HUES64 (cell line): Measurements from ENCODE around the gene KRTAP10-12.
"Not testable (repeated sequence)": the region's sequence is repeated elsewhere in the genome, so short reads cannot be mapped to it uniquely, and the experiment has no call there.

ENCODE experiments used
- H3K27ac ChIP-seq: 2 replicates; pipeline ENCODE4 v1.7.0; 2013; ENCODE audit warnings: low read depth, low read length, inconsistent platforms
- H3K27me3 ChIP-seq: 2 replicates; pipeline ENCODE4 v1.6.1; 2013; ENCODE audit warnings: mild to moderate bottlenecking, low read length; ENCODE audit not compliant: insufficient read depth
- H3K36me3 ChIP-seq: 2 replicates; pipeline ENCODE4 v1.6.1; 2013; ENCODE audit warnings: mild to moderate bottlenecking, low read length; ENCODE audit not compliant: insufficient read depth
- H3K4me1 ChIP-seq: 2 replicates; pipeline ENCODE4 v1.6.1; 2013; ENCODE audit warnings: mild to moderate bottlenecking, low read length, moderate library complexity; ENCODE audit not compliant: insufficient read depth
- H3K4me3 ChIP-seq: 2 replicates; pipeline ENCODE4 v1.5.1; 2013; ENCODE audit warnings: mild to moderate bottlenecking, low read length, moderate library complexity
- H3K9ac ChIP-seq: 2 replicates; pipeline ENCODE4 v1.6.1; 2013; ENCODE audit warnings: mild to moderate bottlenecking, low read depth, low read length
- H3K9me3 ChIP-seq: 2 replicates; pipeline ENCODE4 v1.6.1; 2013; ENCODE audit warnings: low read depth, low read length; ENCODE audit not compliant: insufficient read depth
- WGBS: fragments of 150-250, 120-280 bp; methylation state at CpG from one replicate; pipeline ENCODE4 v1.1.7; 2013; ENCODE audit warnings: missing lambda C conversion rate; 5-methylcytosine and 5-hydroxymethylcytosine counted together

KRTAP10-12 gene

DNA sequence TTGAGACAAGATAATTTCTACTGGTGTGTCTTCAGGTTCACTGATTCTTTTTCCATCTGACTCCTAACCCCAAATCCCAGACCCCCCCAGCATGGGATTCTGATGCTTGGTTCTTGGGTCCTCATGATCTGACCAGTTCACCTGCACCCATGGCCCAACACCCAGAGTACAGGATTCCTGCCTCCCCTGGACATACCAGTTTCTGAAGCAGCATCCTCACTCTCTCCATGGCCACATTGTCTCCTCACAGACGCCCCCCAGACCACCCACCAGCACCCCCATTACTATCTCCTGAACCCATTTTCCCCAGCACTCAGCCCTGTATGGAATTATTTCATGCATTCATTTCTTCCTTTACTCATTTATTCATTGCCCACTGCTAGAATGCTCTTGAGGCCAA lies 40.1 kb upstream of the KRTAP10-12 start:
- 76% methylated on average over 1 of the region's 1 CpG for WGBS
- Histone ChIP-seq H3K27ac (no peak overlapping the region), H3K4me1 (peaks cover 25% of the 10 kb centered on the region), H3K9ac (no peak overlapping the region), H3K9me3 (no peaks in the 10 kb centered on the region), H3K27me3 (no peaks in the 10 kb centered on the region), H3K36me3 (no peaks in the 10 kb centered on the region), H3K4me3 (no peak overlapping the region)

- peaks cover 25% of the 10 kb centered on the region for H3K4me1 ChIP-seq
- H3K27me3 ChIP-seq, result no peaks in the 10 kb centered on the region
- 94% methylated on average over 26 of the region's 26 CpGs for WGBS
- H3K36me3 ChIP-seq, result no peaks in the 10 kb centered on the region
- no peaks in the 10 kb centered on the region for H3K9me3 ChIP-seq
- H3K9ac ChIP-seq, result no peak within 1 kb of the TSS
- H3K27ac ChIP-seq, result no peak within 1 kb of the TSS
- no peak within 1 kb of the TSS for H3K4me3 ChIP-seq
Measured at GRCh38 chr21:44657635-44658540, 39.1 kb upstream of the KRTAP10-12 start, which contains the start of gene KRTAP12-3. KRTAP12-3 (plus strand) TSS chr21:44657932; CDS start chr21:44657980, 48 bp downstream.

GRCh38 chr21:44658541-44658910 lies 38.4 kb upstream of the KRTAP10-12 start:
- H3K4me3 ChIP-seq, result no peak overlapping the region
- H3K27ac ChIP-seq, result no peak overlapping the region
- H3K27me3 ChIP-seq, result no peaks in the 10 kb centered on the region
- WGBS, result 94% methylated on average over 5 of the region's 5 CpGs
- H3K36me3 ChIP-seq, result no peaks in the 10 kb centered on the region
- no peak overlapping the region for H3K9ac ChIP-seq
- H3K9me3 ChIP-seq, result no peaks in the 10 kb centered on the region
- peaks cover 25% of the 10 kb centered on the region for H3K4me1 ChIP-seq

GRCh38 chr21:44658913-44659595 lies 37.9 kb upstream of the KRTAP10-12 start:
- Histone ChIP-seq H3K4me1 (peaks cover 25% of the 10 kb centered on the region), H3K9me3 (no peaks in the 10 kb centered on the region), H3K9ac (no peak overlapping the region), H3K36me3 (no peaks in the 10 kb centered on the region), H3K4me3 (no peak overlapping the region), H3K27ac (no peak overlapping the region), H3K27me3 (no peaks in the 10 kb centered on the region)
- WGBS, result 74% methylated on average over 9 of the region's 11 CpGs

- H3K9me3 ChIP-seq, H3K9ac ChIP-seq, H3K27me3 ChIP-seq, H3K36me3 ChIP-seq, H3K4me3 ChIP-seq, H3K27ac ChIP-seq: not testable (repeated sequence)
- 36% methylated on average over 6 of the region's 7 CpGs for WGBS
- H3K4me1 ChIP-seq, result peaks cover 25% of the 10 kb centered on the region
Measured at GRCh38 chr21:44661567-44661966, 35.4 kb upstream of the KRTAP10-12 start.

- Histone ChIP-seq H3K36me3 (no peaks in the 10 kb centered on the region), H3K9ac (no peak overlapping the region), H3K4me3 (no peak overlapping the region), H3K4me1 (peaks cover 12% of the 10 kb centered on the region), H3K27ac (no peak overlapping the region), H3K9me3 (peaks cover 5% of the 10 kb centered on the region; the same call in 1 of the 2 replicates), H3K27me3 (no peaks in the 10 kb centered on the region)
- 93% methylated on average over 5 of the region's 5 CpGs for WGBS
Measured at GRCh38 chr21:44664691-44665090, 32.3 kb upstream of the KRTAP10-12 start.

GRCh38 chr21:44666401-44667320 lies 30.3 kb upstream of the KRTAP10-12 start, which contains the start of gene KRTAP12-2:
KRTAP12-2 (minus strand) TSS chr21:44666927; CDS start chr21:44666886, 41 bp downstream.
- WGBS, result 89% methylated on average over 19 of the region's 19 CpGs
- peaks cover 24% of the 10 kb centered on the region for H3K9me3 ChIP-seq
- no peaks in the 10 kb centered on the region for H3K4me1 ChIP-seq
- H3K4me3 ChIP-seq, result no peak within 1 kb of the TSS
- H3K9ac ChIP-seq, result no peak within 1 kb of the TSS
- H3K36me3 ChIP-seq, result no peaks in the 10 kb centered on the region
- no peaks in the 10 kb centered on the region for H3K27me3 ChIP-seq
- no peak within 1 kb of the TSS for H3K27ac ChIP-seq

DNA sequence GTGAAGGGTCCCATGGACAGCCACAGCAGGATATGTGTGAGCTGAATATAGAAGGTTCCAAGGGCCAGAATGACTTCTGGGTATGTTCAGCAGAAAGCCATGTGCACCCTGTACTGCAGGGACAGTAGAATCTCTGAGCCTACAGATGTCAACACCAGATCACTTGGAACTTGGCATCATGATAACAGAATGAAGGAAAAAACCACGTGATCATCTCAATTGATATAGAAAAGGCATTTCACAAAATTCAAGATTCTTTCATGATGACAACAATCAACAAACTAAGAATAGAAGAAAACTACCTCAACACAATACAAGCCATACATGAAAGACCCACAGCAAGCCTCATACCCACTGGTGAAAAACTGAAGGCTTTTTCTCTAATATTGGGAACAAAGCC lies 29.4 kb upstream of the KRTAP10-12 start:
- H3K4me1 ChIP-seq, result no peaks in the 10 kb centered on the region
- WGBS, result 100% methylated on average over 1 of the region's 1 CpG
- H3K9ac ChIP-seq, result no peak overlapping the region
- H3K36me3 ChIP-seq, result no peaks in the 10 kb centered on the region
- no peak overlapping the region for H3K27ac ChIP-seq
- H3K4me3 ChIP-seq, result no peak overlapping the region
- peaks cover 29% of the 10 kb centered on the region for H3K9me3 ChIP-seq
- no peaks in the 10 kb centered on the region for H3K27me3 ChIP-seq

DNA sequence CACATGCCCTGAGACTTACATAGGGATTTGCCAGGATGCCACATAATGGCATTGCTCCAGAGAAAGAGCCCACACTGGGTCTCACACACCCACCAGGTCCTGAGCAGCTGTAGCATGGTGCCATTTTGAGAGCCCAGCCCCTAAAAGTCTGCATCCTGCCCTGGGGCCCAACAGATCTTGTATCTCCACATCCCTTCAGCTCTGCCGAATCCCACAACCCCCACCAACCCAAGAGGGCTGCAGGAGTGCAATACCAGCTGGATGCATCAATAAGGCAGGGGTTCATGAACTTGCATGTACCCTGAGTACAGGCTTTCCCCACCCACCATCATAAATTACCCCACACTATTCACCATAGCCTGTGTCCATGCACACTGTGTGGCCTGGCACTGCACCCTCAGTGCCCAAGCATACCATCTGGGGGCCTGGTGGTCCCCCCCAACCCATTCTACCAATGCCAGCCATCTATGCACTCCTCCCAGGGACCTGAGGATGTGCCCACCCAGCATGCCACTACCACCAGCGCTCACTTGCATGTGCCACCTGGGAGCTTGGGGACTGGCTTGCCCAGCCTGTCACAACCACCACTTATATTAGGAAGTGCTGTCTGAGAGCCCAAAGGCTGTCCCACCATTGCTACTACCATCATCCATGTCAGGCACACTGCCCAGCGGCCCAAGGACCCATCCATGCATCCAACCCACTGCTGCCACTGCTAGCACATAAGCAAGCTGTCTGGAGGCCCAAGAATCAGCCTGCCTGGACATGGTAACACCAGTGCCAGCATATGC lies 26.1 kb upstream of the KRTAP10-12 start:
- WGBS, result 92% methylated on average over 3 of the region's 3 CpGs
- H3K27me3 ChIP-seq, result no peaks in the 10 kb centered on the region
- peaks cover 35% of the 10 kb centered on the region for H3K9me3 ChIP-seq
- H3K9ac ChIP-seq, result no peak overlapping the region
- no peak overlapping the region for H3K27ac ChIP-seq
- H3K36me3 ChIP-seq, result no peaks in the 10 kb centered on the region
- H3K4me3 ChIP-seq, result no peak overlapping the region
- H3K4me1 ChIP-seq, result no peaks in the 10 kb centered on the region

GRCh38 chr21:44671911-44672310 lies 25.1 kb upstream of the KRTAP10-12 start:
- Histone ChIP-seq H3K9me3 (peaks cover 35% of the 10 kb centered on the region), H3K27ac (no peak overlapping the region), H3K4me3 (no peak overlapping the region), H3K36me3 (no peaks in the 10 kb centered on the region), H3K9ac (no peak overlapping the region), H3K4me1 (no peaks in the 10 kb centered on the region), H3K27me3 (no peaks in the 10 kb centered on the region)
- whole genome bisulfite sequencing, result 100% methylated on average over 1 of the region's 1 CpG
